ENCODE measurements around the gene BTNL9.

BTNL9 gene

GRCh38 chr5:181050016-181050415 lies 9.9 kb downstream of the BTNL9 start:
- H3K4me3 Mint-ChIP-seq: no peak overlapping the region
- peaks cover 65% of the 10 kb centered on the region for H3K27me3 Mint-ChIP-seq
- peaks cover 17% of the 10 kb centered on the region for H3K4me1 Mint-ChIP-seq
- CTCF ChIA-PET: no interaction called here
- no peak overlapping the region for H3K27ac Mint-ChIP-seq
- peaks cover 4% of the 10 kb centered on the region for H3K36me3 Mint-ChIP-seq
- H3K9me3 Mint-ChIP-seq: no peaks in the 10 kb centered on the region
- DNase-seq: no peak

- Mint-ChIP-seq H3K27me3 (peaks cover 85% of the 10 kb centered on the region), H3K4me3 (peak overlapping the region; percentile 53), H3K9me3 (no peaks in the 10 kb centered on the region), H3K4me1 (peaks cover 17% of the 10 kb centered on the region), H3K27ac (peak overlapping the region; percentile 75), H3K36me3 (peaks cover 4% of the 10 kb centered on the region)
- no peak for DNase-seq
- CTCF ChIA-PET: no interaction called here
Observed at GRCh38 chr5:181051841-181052671, 12.0 kb downstream of the BTNL9 start.

GRCh38 chr5:181052672-181053487 lies 12.8 kb downstream of the BTNL9 start:
- CTCF ChIA-PET: no interaction called here
- H3K4me1 Mint-ChIP-seq: peaks cover 17% of the 10 kb centered on the region
- no peak overlapping the region for H3K27ac Mint-ChIP-seq
- peaks cover 4% of the 10 kb centered on the region for H3K36me3 Mint-ChIP-seq
- peaks cover 90% of the 10 kb centered on the region for H3K27me3 Mint-ChIP-seq
- DNase-seq: peak; percentile 44
- H3K4me3 Mint-ChIP-seq: peak overlapping the region; percentile 58
- no peaks in the 10 kb centered on the region for H3K9me3 Mint-ChIP-seq

GRCh38 chr5:181053488-181054121 lies 13.5 kb downstream of the BTNL9 start:
- H3K27ac Mint-ChIP-seq: no peak overlapping the region
- H3K27me3 Mint-ChIP-seq: peaks cover 94% of the 10 kb centered on the region
- no peak for DNase-seq
- H3K4me1 Mint-ChIP-seq: peaks cover 17% of the 10 kb centered on the region
- peak overlapping the region; percentile 58 for H3K4me3 Mint-ChIP-seq
- no peaks in the 10 kb centered on the region for H3K9me3 Mint-ChIP-seq
- CTCF ChIA-PET: no interaction called here
- peaks cover 4% of the 10 kb centered on the region for H3K36me3 Mint-ChIP-seq

GRCh38 chr5:181054138-181054537 lies 14.1 kb downstream of the BTNL9 start:
- CTCF ChIA-PET: no interaction called here

GRCh38 chr5:181054871-181055459 lies 14.9 kb downstream of the BTNL9 start:
- Mint-ChIP-seq H3K27ac (no peak overlapping the region), H3K36me3 (peaks cover 4% of the 10 kb centered on the region), H3K4me1 (peaks cover 17% of the 10 kb centered on the region), H3K9me3 (no peaks in the 10 kb centered on the region), H3K27me3 (peaks cover 99% of the 10 kb centered on the region), H3K4me3 (no peak overlapping the region)
- no peak for DNase-seq
- CTCF ChIA-PET: no interaction called here

More at GRCh38 chr5:181054138-181054537, 14.1 kb downstream of the BTNL9 start:
- H3K4me3 Mint-ChIP-seq: peak overlapping the region; percentile 21
- peaks cover 17% of the 10 kb centered on the region for H3K4me1 Mint-ChIP-seq
- no peak for DNase-seq
- peaks cover 4% of the 10 kb centered on the region for H3K36me3 Mint-ChIP-seq
- peaks cover 99% of the 10 kb centered on the region for H3K27me3 Mint-ChIP-seq
- H3K9me3 Mint-ChIP-seq: no peaks in the 10 kb centered on the region
- H3K27ac Mint-ChIP-seq: peak overlapping the region; percentile 51

GRCh38 chr5:181056431-181056830 lies 16.4 kb downstream of the BTNL9 start:
- Mint-ChIP-seq H3K9me3 (no peaks in the 10 kb centered on the region), H3K4me3 (no peak overlapping the region), H3K4me1 (peaks cover 17% of the 10 kb centered on the region), H3K36me3 (peaks cover 4% of the 10 kb centered on the region), H3K27ac (no peak overlapping the region), H3K27me3 (peaks cover 99% of the 10 kb centered on the region)
- CTCF ChIA-PET: no interaction called here
- no peak for DNase-seq

- H3K9me3 Mint-ChIP-seq: no peaks in the 10 kb centered on the region
- CTCF ChIA-PET: no interaction called here
- no peak for DNase-seq
- no peak overlapping the region for H3K4me3 Mint-ChIP-seq
- H3K4me1 Mint-ChIP-seq: peaks cover 10% of the 10 kb centered on the region
- H3K27ac Mint-ChIP-seq: no peak overlapping the region
- peaks cover 87% of the 10 kb centered on the region for H3K27me3 Mint-ChIP-seq
- H3K36me3 Mint-ChIP-seq: no peaks in the 10 kb centered on the region
Observed at GRCh38 chr5:181058321-181058720, 18.3 kb downstream of the BTNL9 start.

GRCh38 chr5:181058786-181059296 lies 18.8 kb downstream of the BTNL9 start:
- DNase-seq: no peak
- no peaks in the 10 kb centered on the region for H3K9me3 Mint-ChIP-seq
- peaks cover 6% of the 10 kb centered on the region for H3K4me1 Mint-ChIP-seq
- no peak overlapping the region for H3K4me3 Mint-ChIP-seq
- CTCF ChIA-PET: no interaction called here
- no peaks in the 10 kb centered on the region for H3K36me3 Mint-ChIP-seq
- H3K27ac Mint-ChIP-seq: no peak overlapping the region
- peaks cover 82% of the 10 kb centered on the region for H3K27me3 Mint-ChIP-seq

- CTCF ChIA-PET: no interaction called here
- no peak overlapping the region for H3K27ac Mint-ChIP-seq
- H3K9me3 Mint-ChIP-seq: no peaks in the 10 kb centered on the region
- DNase-seq: no peak
- no peaks in the 10 kb centered on the region for H3K36me3 Mint-ChIP-seq
- peaks cover 74% of the 10 kb centered on the region for H3K27me3 Mint-ChIP-seq
- no peak overlapping the region for H3K4me3 Mint-ChIP-seq
- H3K4me1 Mint-ChIP-seq: peaks cover under 1% of the 10 kb centered on the region
Observed at GRCh38 chr5:181059297-181060230, 19.5 kb downstream of the BTNL9 start.

GRCh38 chr5:181060231-181060590 lies 20.1 kb downstream of the BTNL9 start:
- CTCF ChIA-PET: no interaction called here
- no peak for DNase-seq
- no peaks in the 10 kb centered on the region for H3K36me3 Mint-ChIP-seq
- no peak overlapping the region for H3K4me3 Mint-ChIP-seq
- no peaks in the 10 kb centered on the region for H3K9me3 Mint-ChIP-seq
- H3K4me1 Mint-ChIP-seq: no peaks in the 10 kb centered on the region
- H3K27me3 Mint-ChIP-seq: peaks cover 71% of the 10 kb centered on the region
- H3K27ac Mint-ChIP-seq: no peak overlapping the region

GRCh38 chr5:181060924-181061323 lies 20.9 kb downstream of the BTNL9 start:
- no peak overlapping the region for H3K4me3 Mint-ChIP-seq
- no peaks in the 10 kb centered on the region for H3K9me3 Mint-ChIP-seq
- CTCF ChIA-PET: no interaction called here
- no peak for DNase-seq
- peaks cover 71% of the 10 kb centered on the region for H3K27me3 Mint-ChIP-seq
- no peak overlapping the region for H3K27ac Mint-ChIP-seq
- no peaks in the 10 kb centered on the region for H3K36me3 Mint-ChIP-seq
- no peaks in the 10 kb centered on the region for H3K4me1 Mint-ChIP-seq

GRCh38 chr5:181061645-181062044 lies 21.6 kb downstream of the BTNL9 start:
- Mint-ChIP-seq H3K4me3 (no peak overlapping the region), H3K27me3 (peaks cover 69% of the 10 kb centered on the region), H3K36me3 (no peaks in the 10 kb centered on the region), H3K27ac (no peak overlapping the region), H3K4me1 (no peaks in the 10 kb centered on the region), H3K9me3 (no peaks in the 10 kb centered on the region)
- CTCF ChIA-PET: no interaction called here
- no peak for DNase-seq
